Non-pigmented ciliary epithelial cell (primary cell): ENCODE measurements around the gene GAB1.
"Not testable (repeated sequence)": the region's sequence is repeated elsewhere in the genome, so short reads cannot be mapped to it uniquely, and the experiment has no call there.

Experiments
- DNase-seq: peaks from one replicate; pipeline ENCODE4 v3.0.0-alpha.2; 2010; ENCODE audit warnings: low read depth

GAB1 gene

GRCh38 chr4:143338313-143338712 lies 1.6 kb downstream of the GAB1 start:
- no peak for DNase-seq

GRCh38 chr4:143339497-143339896 lies 2.8 kb downstream of the GAB1 start:
- DNase-seq, result no peak

GRCh38 chr4:143341186-143341755 lies 4.6 kb downstream of the GAB1 start:
- DNase-seq, result no peak

- DNase-seq, result no peak
Observed at GRCh38 chr4:143343276-143343831, 6.7 kb downstream of the GAB1 start.

GRCh38 chr4:143344041-143344440 lies 7.4 kb downstream of the GAB1 start:
- DNase-seq, result no peak

GRCh38 chr4:143344774-143345173 lies 8.1 kb downstream of the GAB1 start:
- DNase-seq, result no peak

GRCh38 chr4:143345356-143345755 lies 8.7 kb downstream of the GAB1 start:
- no peak for DNase-seq

- DNase-seq, result no peak
Observed at GRCh38 chr4:143346206-143346605, 9.5 kb downstream of the GAB1 start.

- no peak for DNase-seq
Observed at GRCh38 chr4:143347484-143348111, 10.9 kb downstream of the GAB1 start.

GRCh38 chr4:143348233-143349077 lies 11.8 kb downstream of the GAB1 start:
- no peak for DNase-seq

GRCh38 chr4:143349858-143350527 lies 13.3 kb downstream of the GAB1 start:
- DNase-seq, result not testable (repeated sequence)

- no peak for DNase-seq
Observed at GRCh38 chr4:143351149-143351691, 14.5 kb downstream of the GAB1 start.

GRCh38 chr4:143351774-143352451 lies 15.2 kb downstream of the GAB1 start:
- DNase-seq, result no peak

- no peak for DNase-seq
Observed at GRCh38 chr4:143352720-143353119, 16.0 kb downstream of the GAB1 start.

GRCh38 chr4:143353797-143354196 lies 17.1 kb downstream of the GAB1 start:
- no peak for DNase-seq

- no peak for DNase-seq
Observed at GRCh38 chr4:143354990-143355389, 18.3 kb downstream of the GAB1 start.

GRCh38 chr4:143355540-143356217 lies 19.0 kb downstream of the GAB1 start:
- no peak for DNase-seq

GRCh38 chr4:143356493-143356892 lies 19.8 kb downstream of the GAB1 start:
- no peak for DNase-seq

- no peak for DNase-seq
Observed at GRCh38 chr4:143357161-143357845, 20.6 kb downstream of the GAB1 start.

- no peak for DNase-seq
Observed at GRCh38 chr4:143358419-143358818, 21.7 kb downstream of the GAB1 start.
